GM20000 (cell line): ENCODE results near the gene PTRH1.

Experiments used
- DNase-seq: peaks from one replicate; pipeline ENCODE4 v3.0.0; 2012; ENCODE audit warnings: low spot score
- TF ChIP-seq, protein P1 (sequence below): IDR thresholded peaks from 2 replicates; pipeline ENCODE4 v1.5.1; 2012; ENCODE audit warnings: mild to moderate bottlenecking, control low read depth; ENCODE audit errors: extremely low read depth, missing control alignments

The PTRH1 gene

DNA sequence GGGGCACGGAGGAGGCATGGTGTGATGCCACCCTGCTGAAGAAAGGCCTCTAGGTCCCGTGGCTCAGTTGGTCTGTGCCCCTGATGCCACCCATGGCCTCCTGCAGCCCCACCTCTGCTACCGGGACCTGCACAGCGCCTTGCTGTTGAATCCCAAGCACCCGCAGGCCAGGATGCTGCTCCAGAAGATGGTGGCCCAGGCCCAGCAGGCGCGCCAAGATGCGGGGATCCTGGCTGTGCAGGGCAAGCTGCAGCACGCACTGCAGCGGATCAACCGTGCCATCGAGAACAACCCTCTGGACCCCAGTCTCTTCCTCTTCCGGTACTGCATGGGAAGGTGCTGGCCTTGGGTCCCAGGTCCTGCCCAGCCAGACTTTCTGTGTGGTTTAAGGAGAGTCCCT lies 7.5 kb upstream of the PTRH1 start:
- TF ChIP-seq, protein P1, sequence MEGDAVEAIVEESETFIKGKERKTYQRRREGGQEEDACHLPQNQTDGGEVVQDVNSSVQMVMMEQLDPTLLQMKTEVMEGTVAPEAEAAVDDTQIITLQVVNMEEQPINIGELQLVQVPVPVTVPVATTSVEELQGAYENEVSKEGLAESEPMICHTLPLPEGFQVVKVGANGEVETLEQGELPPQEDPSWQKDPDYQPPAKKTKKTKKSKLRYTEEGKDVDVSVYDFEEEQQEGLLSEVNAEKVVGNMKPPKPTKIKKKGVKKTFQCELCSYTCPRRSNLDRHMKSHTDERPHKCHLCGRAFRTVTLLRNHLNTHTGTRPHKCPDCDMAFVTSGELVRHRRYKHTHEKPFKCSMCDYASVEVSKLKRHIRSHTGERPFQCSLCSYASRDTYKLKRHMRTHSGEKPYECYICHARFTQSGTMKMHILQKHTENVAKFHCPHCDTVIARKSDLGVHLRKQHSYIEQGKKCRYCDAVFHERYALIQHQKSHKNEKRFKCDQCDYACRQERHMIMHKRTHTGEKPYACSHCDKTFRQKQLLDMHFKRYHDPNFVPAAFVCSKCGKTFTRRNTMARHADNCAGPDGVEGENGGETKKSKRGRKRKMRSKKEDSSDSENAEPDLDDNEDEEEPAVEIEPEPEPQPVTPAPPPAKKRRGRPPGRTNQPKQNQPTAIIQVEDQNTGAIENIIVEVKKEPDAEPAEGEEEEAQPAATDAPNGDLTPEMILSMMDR: no peak
- DNase-seq: no peak

DNA sequence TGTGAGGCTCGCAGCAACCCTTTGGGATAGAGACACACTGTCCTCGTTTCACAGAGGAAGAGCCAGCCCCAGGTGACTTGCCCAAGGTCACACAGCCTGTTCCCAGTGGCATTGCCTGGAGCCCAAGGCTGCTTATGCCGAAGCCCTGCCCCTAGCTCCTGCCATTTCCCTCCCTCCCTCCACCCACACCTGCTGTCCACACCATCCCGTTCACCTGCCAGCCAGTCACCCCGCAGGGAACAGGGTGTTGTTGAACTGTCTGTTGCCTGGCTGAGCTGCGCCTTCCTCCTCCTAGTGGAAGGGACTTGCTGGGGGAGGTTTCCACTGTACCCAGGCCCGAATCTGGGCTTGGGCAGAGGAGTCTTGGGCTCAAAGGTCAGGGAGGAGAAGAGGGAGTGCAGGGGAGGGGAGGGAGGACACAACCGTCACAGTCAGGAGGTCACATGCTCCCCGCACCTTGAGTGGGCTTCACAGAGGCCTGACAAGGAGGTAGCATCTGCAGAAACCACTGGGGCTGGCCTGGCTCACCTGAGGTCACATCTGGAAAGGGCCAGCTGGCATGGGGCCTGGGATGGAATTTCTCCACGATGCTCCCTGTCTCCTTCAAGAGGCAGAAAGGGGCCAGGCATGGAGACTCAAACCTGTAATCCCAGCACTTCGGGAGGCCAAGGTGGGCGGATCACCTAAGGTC lies 6.7 kb upstream of the PTRH1 start:
- no peak for DNase-seq
- TF ChIP-seq, protein P1: no peak

GRCh38 chr9:127721391-127721821 lies 5.9 kb upstream of the PTRH1 start:
- no peak for DNase-seq
- TF ChIP-seq, protein P1: no peak

GRCh38 chr9:127720865-127721227 lies 5.4 kb upstream of the PTRH1 start:
- no peak for DNase-seq
- TF ChIP-seq, protein P1: no peak

DNA sequence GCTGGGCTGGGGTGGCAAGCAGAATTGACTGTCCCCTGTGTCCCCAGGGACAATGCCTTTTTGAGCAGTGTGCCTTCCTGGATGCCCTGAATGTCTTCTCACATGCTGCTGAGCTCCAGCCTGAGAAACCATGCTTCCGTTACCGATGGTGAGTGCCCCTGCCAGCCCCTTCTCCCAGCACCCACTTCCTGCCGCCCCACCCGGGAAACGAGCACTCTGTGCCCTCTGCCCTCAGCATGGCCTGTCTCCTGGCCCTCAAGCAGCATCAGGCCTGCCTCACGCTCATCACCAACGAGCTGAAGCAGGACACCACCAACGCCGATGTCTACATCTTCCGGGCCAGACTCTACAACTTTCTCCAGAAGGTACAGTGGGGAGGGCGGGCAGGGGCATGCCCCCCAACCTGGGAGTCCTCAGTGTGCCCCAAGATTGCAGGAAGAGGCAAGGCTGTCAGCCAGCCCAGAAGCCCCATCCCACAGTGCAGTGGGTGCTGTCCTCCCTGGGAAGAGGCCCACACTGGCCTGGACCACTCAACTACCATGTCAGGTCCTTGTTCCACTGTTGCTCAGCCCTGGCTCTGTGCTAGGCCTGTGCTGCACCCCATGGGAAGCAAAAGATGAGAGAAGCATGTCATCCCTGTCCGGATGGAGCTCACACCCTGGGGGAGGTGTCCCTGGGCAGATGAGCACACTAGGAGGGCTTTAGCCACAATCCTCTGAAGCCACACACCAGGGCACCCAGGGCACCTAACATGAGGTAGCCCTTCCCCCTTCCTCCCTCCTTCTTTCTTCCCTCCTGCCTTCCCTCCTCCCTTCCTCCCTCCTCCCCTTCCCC lies 4.8 kb upstream of the PTRH1 start:
- no peak for DNase-seq

DNA sequence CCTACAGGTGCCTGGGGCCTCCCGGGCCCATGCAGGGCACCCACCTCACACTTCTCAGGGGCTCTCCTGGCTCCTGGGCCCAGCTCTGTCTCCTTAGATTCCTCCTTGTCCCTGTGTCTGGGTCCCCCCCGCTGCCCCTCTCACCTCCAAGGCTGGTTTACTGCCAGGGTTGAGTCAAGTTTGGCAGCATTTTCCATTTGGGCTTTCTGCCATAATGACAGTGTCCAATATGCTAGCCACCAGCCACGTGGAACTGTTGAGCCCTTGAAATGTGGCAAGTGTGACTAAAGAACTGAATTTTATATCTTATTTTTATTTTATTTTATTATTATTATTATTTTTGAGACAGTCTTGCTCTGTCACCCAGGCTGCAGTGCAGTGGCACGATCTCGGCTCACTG lies 2.3 kb upstream of the PTRH1 start:
- TF ChIP-seq, protein P1: no peak
- no peak for DNase-seq

More for the DNA sequence above, 4.8 kb upstream of the PTRH1 start:
- TF ChIP-seq, protein P1: no peak

GRCh38 chr9:127716412-127716811 lies 949 bp upstream of the PTRH1 start:
- DNase-seq: no peak
- TF ChIP-seq, protein P1: no peak
